Measurements from ENCODE around the gene FBXL17. TPM values are rescaled to one million over a fixed set of nuclear protein-coding genes. Genes with fewer than 3 reads are reported as not detected.

The FBXL17 gene
- total RNA-seq, 4 donors from 2014 or later = 10.7 to 31.6 (median 22.1) TPM

GRCh38 chr5:107876261-107876660 is 505.6 kb downstream of the FBXL17 start:
- Histone ChIP-seq H3K27ac (no peak overlapping the region), H3K36me3 (no peaks in the 10 kb centered on the region), H3K27me3 (no peaks in the 10 kb centered on the region), H3K4me3 (no peak overlapping the region), H3K4me1 (no peaks in the 10 kb centered on the region), H3K9me3 (no peaks in the 10 kb centered on the region)
- no peak for DNase-seq
- no peak for TF ChIP-seq CTCF (IDR thresholded peaks at IDR 0.05)
- no peak for TF ChIP-seq POLR2A (IDR thresholded peaks at IDR 0.05)

GRCh38 chr5:107875833-107876232 is 506.1 kb downstream of the FBXL17 start:
- Histone ChIP-seq H3K4me1 (no peaks in the 10 kb centered on the region), H3K27me3 (no peaks in the 10 kb centered on the region), H3K27ac (no peak overlapping the region), H3K4me3 (no peak overlapping the region), H3K9me3 (no peaks in the 10 kb centered on the region), H3K36me3 (no peaks in the 10 kb centered on the region)
- DNase-seq = no peak
- no peak for TF ChIP-seq CTCF (IDR thresholded peaks at IDR 0.05)
- no peak for TF ChIP-seq POLR2A (IDR thresholded peaks at IDR 0.05)

GRCh38 chr5:107874795-107875194 is 507.1 kb downstream of the FBXL17 start:
- TF ChIP-seq POLR2A (IDR thresholded peaks at IDR 0.05) = no peak
- TF ChIP-seq CTCF (IDR thresholded peaks at IDR 0.05) = no peak
- no peaks in the 10 kb centered on the region for H3K4me1 ChIP-seq
- no peaks in the 10 kb centered on the region for H3K27me3 ChIP-seq
- H3K9me3 ChIP-seq = no peaks in the 10 kb centered on the region
- no peaks in the 10 kb centered on the region for H3K36me3 ChIP-seq
- DNase-seq = no peak
- no peak overlapping the region for H3K27ac ChIP-seq
- no peak overlapping the region for H3K4me3 ChIP-seq

- no peak for TF ChIP-seq POLR2A (IDR thresholded peaks at IDR 0.05)
- no peak for TF ChIP-seq CTCF (IDR thresholded peaks at IDR 0.05)
- no peak overlapping the region for H3K27ac ChIP-seq
- DNase-seq = no peak
- H3K4me3 ChIP-seq = no peak overlapping the region
- no peaks in the 10 kb centered on the region for H3K9me3 ChIP-seq
- no peaks in the 10 kb centered on the region for H3K27me3 ChIP-seq
- no peaks in the 10 kb centered on the region for H3K36me3 ChIP-seq
- H3K4me1 ChIP-seq = no peaks in the 10 kb centered on the region
These were observed 508.0 kb downstream of the FBXL17 start for GRCh38 chr5:107873877-107874276.

- no peak overlapping the region for H3K27ac ChIP-seq
- H3K36me3 ChIP-seq = no peaks in the 10 kb centered on the region
- TF ChIP-seq POLR2A (IDR thresholded peaks at IDR 0.05) (no peak), CTCF (IDR thresholded peaks at IDR 0.05) (no peak)
- H3K4me3 ChIP-seq = no peak overlapping the region
- H3K9me3 ChIP-seq = no peaks in the 10 kb centered on the region
- no peaks in the 10 kb centered on the region for H3K4me1 ChIP-seq
- no peaks in the 10 kb centered on the region for H3K27me3 ChIP-seq
- no peak for DNase-seq
These were observed 510.9 kb downstream of the FBXL17 start for GRCh38 chr5:107871023-107871422.

GRCh38 chr5:107869438-107870115 is 512.3 kb downstream of the FBXL17 start:
- no peak overlapping the region for H3K27ac ChIP-seq
- no peak for TF ChIP-seq CTCF (IDR thresholded peaks at IDR 0.05)
- TF ChIP-seq POLR2A (IDR thresholded peaks at IDR 0.05) = no peak
- no peaks in the 10 kb centered on the region for H3K4me1 ChIP-seq
- H3K27me3 ChIP-seq = no peaks in the 10 kb centered on the region
- DNase-seq = no peak
- H3K36me3 ChIP-seq = no peaks in the 10 kb centered on the region
- no peaks in the 10 kb centered on the region for H3K9me3 ChIP-seq
- H3K4me3 ChIP-seq = no peak overlapping the region

Data from Peyer's patch (tissue), 4 donors.